ENCODE data around the gene GRIP1.
A peak's percentile ranks its signal among the peaks of the same experiment; 100 is the strongest.

Gene GRIP1

GRCh38 chr12:66423266-66423665 lies 255.6 kb downstream of the GRIP1 start:
- no peak for TF ChIP-seq CTCF (IDR thresholded peaks at IDR 0.05; ENCODE audit: low read depth, low read length)
- Histone ChIP-seq H3K27me3 (no peaks in the 10 kb centered on the region), H3K9me3 (no peaks in the 10 kb centered on the region)

GRCh38 chr12:66418908-66419307 lies 260.0 kb downstream of the GRIP1 start:
- no peak overlapping the region for H3K4me3 ChIP-seq (ENCODE audit: low read depth, low read length)
- no peak for TF ChIP-seq CTCF (IDR thresholded peaks at IDR 0.05; ENCODE audit: low read depth, low read length)
- H3K9me3 ChIP-seq, result no peaks in the 10 kb centered on the region
- no peaks in the 10 kb centered on the region for H3K27me3 ChIP-seq
- H3K4me1 ChIP-seq, result no peaks in the 10 kb centered on the region
- no peak for DNase-seq
- H3K36me3 ChIP-seq, result no peaks in the 10 kb centered on the region

More at GRCh38 chr12:66423266-66423665, 255.6 kb downstream of the GRIP1 start:
- no peaks in the 10 kb centered on the region for H3K4me1 ChIP-seq
- H3K36me3 ChIP-seq, result no peaks in the 10 kb centered on the region
- no peak for DNase-seq
- no peak overlapping the region for H3K4me3 ChIP-seq (ENCODE audit: low read depth, low read length)

- Histone ChIP-seq H3K36me3 (no peaks in the 10 kb centered on the region), H3K27me3 (no peaks in the 10 kb centered on the region), H3K9me3 (no peaks in the 10 kb centered on the region), H3K4me1 (no peaks in the 10 kb centered on the region), H3K4me3 (ENCODE audit: low read depth, low read length) (no peak overlapping the region)
- no peak for DNase-seq
- TF ChIP-seq CTCF (IDR thresholded peaks at IDR 0.05; ENCODE audit: low read depth, low read length), result no peak
These were observed 261.7 kb downstream of the GRIP1 start for GRCh38 chr12:66417217-66417616.

- peak; percentile 50 for DNase-seq
- Histone ChIP-seq H3K36me3 (no peaks in the 10 kb centered on the region), H3K27me3 (no peaks in the 10 kb centered on the region), H3K4me1 (no peaks in the 10 kb centered on the region), H3K9me3 (no peaks in the 10 kb centered on the region), H3K4me3 (ENCODE audit: low read depth, low read length) (no peak overlapping the region)
- peak; percentile 81 for TF ChIP-seq CTCF (IDR thresholded peaks at IDR 0.05; ENCODE audit: low read depth, low read length)
These were observed 269.5 kb downstream of the GRIP1 start for GRCh38 chr12:66409195-66409871.

GRCh38 chr12:66405395-66405794 lies 273.5 kb downstream of the GRIP1 start:
- no peak for DNase-seq
- no peaks in the 10 kb centered on the region for H3K36me3 ChIP-seq
- no peak overlapping the region for H3K4me3 ChIP-seq (ENCODE audit: low read depth, low read length)
- no peaks in the 10 kb centered on the region for H3K4me1 ChIP-seq
- no peaks in the 10 kb centered on the region for H3K27me3 ChIP-seq
- no peaks in the 10 kb centered on the region for H3K9me3 ChIP-seq
- TF ChIP-seq CTCF (IDR thresholded peaks at IDR 0.05; ENCODE audit: low read depth, low read length), result no peak

GRCh38 chr12:66403746-66404145 lies 275.1 kb downstream of the GRIP1 start:
- no peaks in the 10 kb centered on the region for H3K27me3 ChIP-seq
- DNase-seq, result no peak
- H3K4me1 ChIP-seq, result no peaks in the 10 kb centered on the region
- H3K4me3 ChIP-seq (ENCODE audit: low read depth, low read length), result no peak overlapping the region
- no peak for TF ChIP-seq CTCF (IDR thresholded peaks at IDR 0.05; ENCODE audit: low read depth, low read length)
- H3K36me3 ChIP-seq, result no peaks in the 10 kb centered on the region
- H3K9me3 ChIP-seq, result no peaks in the 10 kb centered on the region

Data from BE2C (cell line).